ENCODE measurements around the gene ANKRD29.

Gene ANKRD29

DNA sequence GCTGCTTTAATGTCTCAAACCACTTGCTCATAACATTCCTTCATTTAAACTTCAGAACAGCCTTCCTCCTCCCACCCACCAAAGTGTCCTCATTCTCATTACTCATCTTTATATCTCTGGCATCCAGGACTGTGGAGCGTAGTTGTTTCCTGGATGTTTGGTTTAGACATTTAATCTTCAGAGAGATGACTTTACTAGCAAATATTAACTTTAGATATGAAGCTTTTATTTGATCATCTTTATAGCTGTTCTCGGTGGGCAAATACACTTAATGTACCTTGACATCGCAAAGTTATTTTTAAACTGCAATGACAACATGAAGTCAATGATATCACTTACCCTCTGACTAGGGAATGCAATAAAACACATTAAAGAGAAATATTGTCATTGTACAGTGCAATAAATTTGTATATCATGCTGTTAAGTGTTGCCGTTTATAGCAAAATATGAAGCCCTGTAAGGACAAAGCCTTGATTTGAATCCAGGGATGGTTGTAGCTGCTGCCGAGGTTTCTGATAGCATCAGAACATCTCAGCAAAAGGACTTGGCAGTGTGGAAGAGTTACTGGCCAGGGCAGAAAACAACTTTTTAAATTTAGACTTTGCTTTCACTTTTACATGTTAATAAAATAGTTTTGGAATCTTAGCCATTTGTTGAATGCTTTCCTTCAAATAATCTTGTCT lies 21.9 kb upstream of the ANKRD29 start:
- TF ChIP-seq, protein P1, sequence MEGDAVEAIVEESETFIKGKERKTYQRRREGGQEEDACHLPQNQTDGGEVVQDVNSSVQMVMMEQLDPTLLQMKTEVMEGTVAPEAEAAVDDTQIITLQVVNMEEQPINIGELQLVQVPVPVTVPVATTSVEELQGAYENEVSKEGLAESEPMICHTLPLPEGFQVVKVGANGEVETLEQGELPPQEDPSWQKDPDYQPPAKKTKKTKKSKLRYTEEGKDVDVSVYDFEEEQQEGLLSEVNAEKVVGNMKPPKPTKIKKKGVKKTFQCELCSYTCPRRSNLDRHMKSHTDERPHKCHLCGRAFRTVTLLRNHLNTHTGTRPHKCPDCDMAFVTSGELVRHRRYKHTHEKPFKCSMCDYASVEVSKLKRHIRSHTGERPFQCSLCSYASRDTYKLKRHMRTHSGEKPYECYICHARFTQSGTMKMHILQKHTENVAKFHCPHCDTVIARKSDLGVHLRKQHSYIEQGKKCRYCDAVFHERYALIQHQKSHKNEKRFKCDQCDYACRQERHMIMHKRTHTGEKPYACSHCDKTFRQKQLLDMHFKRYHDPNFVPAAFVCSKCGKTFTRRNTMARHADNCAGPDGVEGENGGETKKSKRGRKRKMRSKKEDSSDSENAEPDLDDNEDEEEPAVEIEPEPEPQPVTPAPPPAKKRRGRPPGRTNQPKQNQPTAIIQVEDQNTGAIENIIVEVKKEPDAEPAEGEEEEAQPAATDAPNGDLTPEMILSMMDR (IDR thresholded peaks at IDR 0.05; ENCODE audit: borderline replicate concordance, insufficient read depth, low read depth, low read length): no peak
- H3K4me3 ChIP-seq (ENCODE audit: low read depth, low read length): no peak overlapping the region

GRCh38 chr18:23683671-23684070 lies 21.0 kb upstream of the ANKRD29 start:
- no peak overlapping the region for H3K4me3 ChIP-seq (ENCODE audit: low read depth, low read length)

DNA sequence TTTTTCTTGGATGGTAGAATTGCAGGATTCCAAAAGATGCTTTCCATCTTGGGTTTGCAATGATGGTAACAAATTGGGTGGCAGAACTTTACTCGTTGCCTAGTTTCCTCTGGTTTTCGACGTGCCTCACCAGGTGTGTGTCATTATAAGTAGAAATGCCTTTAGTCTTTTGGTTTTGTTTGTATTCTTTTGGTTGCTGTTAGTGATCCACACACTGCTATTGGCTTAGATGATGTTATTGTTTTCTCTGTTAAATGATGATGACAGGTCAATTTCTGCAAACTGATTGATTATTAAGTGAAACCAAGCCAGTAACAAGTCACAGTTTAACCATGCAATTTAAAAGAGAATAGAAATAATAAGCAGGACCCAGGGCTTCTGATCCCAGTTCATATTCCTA lies 20.4 kb upstream of the ANKRD29 start:
- TF ChIP-seq, protein P1 (IDR thresholded peaks at IDR 0.05; ENCODE audit: borderline replicate concordance, insufficient read depth, low read depth, low read length): no peak
- H3K4me3 ChIP-seq (ENCODE audit: low read depth, low read length): no peak overlapping the region

More at GRCh38 chr18:23683671-23684070, 21.0 kb upstream of the ANKRD29 start:
- TF ChIP-seq, protein P1 (IDR thresholded peaks at IDR 0.05; ENCODE audit: borderline replicate concordance, insufficient read depth, low read depth, low read length): no peak

GRCh38 chr18:23682472-23682871 lies 19.8 kb upstream of the ANKRD29 start:
- H3K4me3 ChIP-seq (ENCODE audit: low read depth, low read length): no peak overlapping the region
- TF ChIP-seq, protein P1 (IDR thresholded peaks at IDR 0.05; ENCODE audit: borderline replicate concordance, insufficient read depth, low read depth, low read length): no peak

- TF ChIP-seq, protein P1 (IDR thresholded peaks at IDR 0.05; ENCODE audit: borderline replicate concordance, insufficient read depth, low read depth, low read length): no peak
- H3K4me3 ChIP-seq (ENCODE audit: low read depth, low read length): no peak overlapping the region
Observed at GRCh38 chr18:23682045-23682444, 19.3 kb upstream of the ANKRD29 start.

- H3K4me3 ChIP-seq (ENCODE audit: low read depth, low read length): no peak overlapping the region
- TF ChIP-seq, protein P1 (IDR thresholded peaks at IDR 0.05; ENCODE audit: borderline replicate concordance, insufficient read depth, low read depth, low read length): no peak
Observed at GRCh38 chr18:23675896-23676295, 13.2 kb upstream of the ANKRD29 start.

- TF ChIP-seq, protein P1 (IDR thresholded peaks at IDR 0.05; ENCODE audit: borderline replicate concordance, insufficient read depth, low read depth, low read length): no peak
- H3K4me3 ChIP-seq (ENCODE audit: low read depth, low read length): no peak overlapping the region
Observed at GRCh38 chr18:23675236-23675635, 12.5 kb upstream of the ANKRD29 start.
